Loucy (cell line): ENCODE measurements around the gene BANP.
"Not testable (repeated sequence)": the region's sequence is repeated elsewhere in the genome, so short reads cannot be mapped to it uniquely, and the experiment has no call there.

ENCODE experiments used
- H2AFZ ChIP-seq: fragments of 200-600 bp; sonication (generic); 2 replicates; pipeline ENCODE4 v1.6.0; 2016; ENCODE audit warnings: antibody characterized with exemption, mild to moderate bottlenecking, low read length, moderate library complexity
- H3F3A ChIP-seq: fragments of 200-600 bp; 2 replicates; pipeline ENCODE4 v1.6.0; 2016; ENCODE audit warnings: antibody characterized with exemption, low read depth, mild to moderate bottlenecking
- H3K27me3 ChIP-seq: fragments of 200-600 bp; sonication (generic); 2 replicates; pipeline ENCODE4 v1.6.1; 2014; ENCODE audit warnings: low read length, mild to moderate bottlenecking; ENCODE audit not compliant: insufficient read depth, poor library complexity, severe bottlenecking
- H3K36me3 ChIP-seq: fragments of 200-600 bp; sonication (generic); 2 replicates; pipeline ENCODE4 v1.6.1; 2016; ENCODE audit warnings: low read length; ENCODE audit not compliant: insufficient read depth
- H3K4me1 ChIP-seq: fragments of 200-600 bp; sonication (generic); 2 replicates; pipeline ENCODE4 v1.5.1; 2014; ENCODE audit warnings: low read length, mild to moderate bottlenecking; ENCODE audit not compliant: insufficient read depth, poor library complexity, severe bottlenecking
- H3K4me2 ChIP-seq: fragments of 200-600 bp; sonication (generic); 2 replicates; pipeline ENCODE4 v1.6.0; 2014; ENCODE audit warnings: antibody characterized with exemption, low read length, low read depth, mild to moderate bottlenecking; ENCODE audit not compliant: poor library complexity, severe bottlenecking
- H3K4me3 ChIP-seq: fragments of 200-600 bp; sonication (generic); 2 replicates; pipeline ENCODE4 v1.5.1; 2014; ENCODE audit warnings: low read length, mild to moderate bottlenecking, mixed read lengths; ENCODE audit not compliant: poor library complexity, severe bottlenecking
- H3K79me2 ChIP-seq: fragments of 200-600 bp; sonication (generic); 2 replicates; pipeline ENCODE4 v1.6.1; 2014; ENCODE audit warnings: low read length; ENCODE audit not compliant: insufficient read depth
- H3K9ac ChIP-seq: fragments of 200-600 bp; sonication (generic); 2 replicates; pipeline ENCODE4 v1.6.0; 2014; ENCODE audit warnings: mild to moderate bottlenecking, low read depth, low read length, moderate library complexity; ENCODE audit not compliant: poor library complexity, severe bottlenecking
- H3K9me2 ChIP-seq: fragments of 200-600 bp; sonication (generic); replicated peaks from 2 replicates; pipeline ENCODE4 v1.6.1; 2016; ENCODE audit warnings: low read depth, low read length, mixed read lengths
- H3K9me3 ChIP-seq: fragments of 200-600 bp; sonication (generic); 2 replicates; pipeline ENCODE4 v1.6.1; 2014; ENCODE audit warnings: mild to moderate bottlenecking, antibody characterized with exemption, low read length, low read depth; ENCODE audit not compliant: insufficient read depth
- H4K20me1 ChIP-seq: fragments of 200-600 bp; sonication (generic); 2 replicates; pipeline ENCODE4 v1.6.0; 2014; ENCODE audit warnings: antibody characterized with exemption, low read length, mild to moderate bottlenecking; ENCODE audit not compliant: insufficient read depth, poor library complexity, severe bottlenecking

The BANP gene

GRCh38 chr16:88091972-88092302 is 140.7 kb downstream of the BANP start:
- not testable (repeated sequence) for H3K79me2 ChIP-seq, H3F3A ChIP-seq, H3K4me2 ChIP-seq, H3K9me3 ChIP-seq, H3K36me3 ChIP-seq, H3K4me3 ChIP-seq, H4K20me1 ChIP-seq, H3K9me2 ChIP-seq, H3K27me3 ChIP-seq, H3K4me1 ChIP-seq, H2AFZ ChIP-seq, H3K9ac ChIP-seq

- H3K4me3 ChIP-seq, H3K27me3 ChIP-seq, H3F3A ChIP-seq, H3K9me2 ChIP-seq, H3K36me3 ChIP-seq, H3K4me1 ChIP-seq, H3K9ac ChIP-seq, H2AFZ ChIP-seq, H3K4me2 ChIP-seq, H3K9me3 ChIP-seq, H3K79me2 ChIP-seq, H4K20me1 ChIP-seq: not testable (repeated sequence)
Measured at GRCh38 chr16:88092791-88093555, 141.7 kb downstream of the BANP start.

- H3K4me3 ChIP-seq, H3F3A ChIP-seq: not testable (repeated sequence)
Measured at GRCh38 chr16:88093556-88094252, 142.5 kb downstream of the BANP start.

GRCh38 chr16:88094253-88094575 is 143.0 kb downstream of the BANP start:
- not testable (repeated sequence) for H3F3A ChIP-seq, H4K20me1 ChIP-seq, H3K4me2 ChIP-seq, H3K9me2 ChIP-seq, H2AFZ ChIP-seq, H3K4me1 ChIP-seq, H3K9ac ChIP-seq, H3K4me3 ChIP-seq, H3K9me3 ChIP-seq, H3K79me2 ChIP-seq, H3K36me3 ChIP-seq, H3K27me3 ChIP-seq

More at GRCh38 chr16:88093556-88094252, 142.5 kb downstream of the BANP start:
- not testable (repeated sequence) for H3K4me2 ChIP-seq, H3K9ac ChIP-seq, H3K4me1 ChIP-seq, H2AFZ ChIP-seq, H3K36me3 ChIP-seq, H3K27me3 ChIP-seq, H3K9me2 ChIP-seq, H3K9me3 ChIP-seq, H4K20me1 ChIP-seq, H3K79me2 ChIP-seq

GRCh38 chr16:88094900-88095299 is 143.7 kb downstream of the BANP start:
- not testable (repeated sequence) for H3F3A ChIP-seq, H4K20me1 ChIP-seq, H3K4me2 ChIP-seq, H3K9me3 ChIP-seq, H3K9me2 ChIP-seq, H3K79me2 ChIP-seq, H3K36me3 ChIP-seq, H3K9ac ChIP-seq, H3K27me3 ChIP-seq, H3K4me3 ChIP-seq, H3K4me1 ChIP-seq, H2AFZ ChIP-seq

- not testable (repeated sequence) for H3F3A ChIP-seq, H3K4me3 ChIP-seq, H3K4me2 ChIP-seq, H4K20me1 ChIP-seq, H3K79me2 ChIP-seq, H3K9ac ChIP-seq, H2AFZ ChIP-seq, H3K36me3 ChIP-seq, H3K9me3 ChIP-seq, H3K4me1 ChIP-seq, H3K27me3 ChIP-seq, H3K9me2 ChIP-seq
Measured at GRCh38 chr16:88096659-88097058, 145.4 kb downstream of the BANP start.

- not testable (repeated sequence) for H4K20me1 ChIP-seq, H3K4me3 ChIP-seq, H3K9ac ChIP-seq, H3K79me2 ChIP-seq, H3K4me2 ChIP-seq, H3K4me1 ChIP-seq, H2AFZ ChIP-seq, H3K36me3 ChIP-seq, H3K9me3 ChIP-seq, H3K27me3 ChIP-seq, H3F3A ChIP-seq, H3K9me2 ChIP-seq
Measured at GRCh38 chr16:88098731-88099562, 147.7 kb downstream of the BANP start.
